ENCODE measurements around the gene WDFY2. TPM values are rescaled to one million over a fixed set of nuclear protein-coding genes. Genes with fewer than 3 reads are reported as not detected.

Gene WDFY2
- total and polyA plus RNA-seq, 2 of the 13 experiments (the other 11 are each of a cell fraction or from before 2014, with no cell fraction given): 22.6 to 27.0 TPM

DNA sequence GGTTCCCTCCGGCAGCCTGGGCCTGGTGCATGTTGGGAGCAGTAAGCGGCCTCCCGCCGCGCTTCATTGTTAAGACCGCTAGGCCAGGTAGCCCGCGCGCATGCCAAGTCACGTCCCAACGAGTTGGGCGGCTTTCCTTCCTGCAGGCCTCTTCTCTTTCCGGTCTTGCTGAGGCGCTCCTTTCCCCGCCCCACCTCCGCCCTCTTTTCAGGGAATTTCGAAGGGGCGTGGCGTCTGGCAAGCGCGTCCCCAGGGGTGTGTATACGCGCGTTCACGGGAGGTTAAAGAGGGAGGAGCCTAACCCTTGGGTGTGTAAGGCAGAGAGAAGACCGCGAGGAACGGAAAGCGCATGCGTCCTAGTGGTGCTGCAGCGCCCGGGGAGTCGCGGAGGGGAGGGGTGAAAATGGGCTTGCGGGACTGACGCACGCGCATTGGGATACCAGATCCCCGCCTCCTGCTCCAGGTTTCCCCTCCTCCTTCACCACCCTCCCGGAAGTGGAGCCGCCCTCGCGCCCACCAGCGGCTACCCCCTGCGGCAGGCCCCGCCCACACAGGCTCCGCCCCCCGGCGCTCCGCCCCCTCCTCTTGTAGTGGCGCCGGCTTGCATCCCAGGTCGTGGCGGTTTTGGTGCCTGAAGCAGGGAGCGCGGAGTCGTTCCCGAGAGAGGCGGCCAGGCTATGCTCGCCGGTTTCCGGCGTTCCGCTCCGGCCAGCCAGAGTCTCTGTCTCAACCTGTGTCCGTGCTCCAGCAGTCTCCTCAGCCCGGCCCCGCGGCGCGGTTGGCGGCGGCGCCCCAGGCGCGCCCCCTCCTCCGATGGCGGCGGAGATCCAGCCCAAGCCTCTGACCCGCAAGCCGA, at the start of gene WDFY2 (continued):
- TF ChIP-seq, protein P1, sequence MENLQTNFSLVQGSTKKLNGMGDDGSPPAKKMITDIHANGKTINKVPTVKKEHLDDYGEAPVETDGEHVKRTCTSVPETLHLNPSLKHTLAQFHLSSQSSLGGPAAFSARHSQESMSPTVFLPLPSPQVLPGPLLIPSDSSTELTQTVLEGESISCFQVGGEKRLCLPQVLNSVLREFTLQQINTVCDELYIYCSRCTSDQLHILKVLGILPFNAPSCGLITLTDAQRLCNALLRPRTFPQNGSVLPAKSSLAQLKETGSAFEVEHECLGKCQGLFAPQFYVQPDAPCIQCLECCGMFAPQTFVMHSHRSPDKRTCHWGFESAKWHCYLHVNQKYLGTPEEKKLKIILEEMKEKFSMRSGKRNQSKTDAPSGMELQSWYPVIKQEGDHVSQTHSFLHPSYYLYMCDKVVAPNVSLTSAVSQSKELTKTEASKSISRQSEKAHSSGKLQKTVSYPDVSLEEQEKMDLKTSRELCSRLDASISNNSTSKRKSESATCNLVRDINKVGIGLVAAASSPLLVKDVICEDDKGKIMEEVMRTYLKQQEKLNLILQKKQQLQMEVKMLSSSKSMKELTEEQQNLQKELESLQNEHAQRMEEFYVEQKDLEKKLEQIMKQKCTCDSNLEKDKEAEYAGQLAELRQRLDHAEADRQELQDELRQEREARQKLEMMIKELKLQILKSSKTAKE (CRISPR knock-in tag; IDR thresholded peaks at IDR 0.05; ENCODE audit: borderline replicate concordance): no peak; the same call in 1 of the 2 replicates
- TF ChIP-seq XBP1 (CRISPR knock-in tag; IDR thresholded peaks at IDR 0.05): no peak
- TF ChIP-seq, protein P2, sequence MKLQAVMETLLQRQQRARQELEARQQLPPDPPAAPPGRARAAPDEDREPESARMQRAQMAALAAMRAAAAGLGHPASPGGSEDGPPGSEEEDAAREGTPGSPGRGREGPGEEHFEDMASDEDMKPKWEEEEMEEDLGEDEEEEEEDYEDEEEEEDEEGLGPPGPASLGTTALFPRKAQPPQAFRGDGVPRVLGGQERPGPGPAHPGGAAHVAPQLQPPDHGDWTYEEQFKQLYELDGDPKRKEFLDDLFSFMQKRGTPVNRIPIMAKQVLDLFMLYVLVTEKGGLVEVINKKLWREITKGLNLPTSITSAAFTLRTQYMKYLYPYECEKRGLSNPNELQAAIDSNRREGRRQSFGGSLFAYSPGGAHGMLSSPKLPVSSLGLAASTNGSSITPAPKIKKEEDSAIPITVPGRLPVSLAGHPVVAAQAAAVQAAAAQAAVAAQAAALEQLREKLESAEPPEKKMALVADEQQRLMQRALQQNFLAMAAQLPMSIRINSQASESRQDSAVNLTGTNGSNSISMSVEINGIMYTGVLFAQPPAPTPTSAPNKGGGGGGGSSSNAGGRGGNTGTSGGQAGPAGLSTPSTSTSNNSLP (IDR thresholded peaks at IDR 0.05; ENCODE audit: low read depth, low read length): no peak
- TF ChIP-seq MAF1 (CRISPR knock-in tag; IDR thresholded peaks at IDR 0.05; ENCODE audit: borderline replicate concordance): no peak; the same call in 1 of the 2 replicates
- TF ChIP-seq, protein P3, sequence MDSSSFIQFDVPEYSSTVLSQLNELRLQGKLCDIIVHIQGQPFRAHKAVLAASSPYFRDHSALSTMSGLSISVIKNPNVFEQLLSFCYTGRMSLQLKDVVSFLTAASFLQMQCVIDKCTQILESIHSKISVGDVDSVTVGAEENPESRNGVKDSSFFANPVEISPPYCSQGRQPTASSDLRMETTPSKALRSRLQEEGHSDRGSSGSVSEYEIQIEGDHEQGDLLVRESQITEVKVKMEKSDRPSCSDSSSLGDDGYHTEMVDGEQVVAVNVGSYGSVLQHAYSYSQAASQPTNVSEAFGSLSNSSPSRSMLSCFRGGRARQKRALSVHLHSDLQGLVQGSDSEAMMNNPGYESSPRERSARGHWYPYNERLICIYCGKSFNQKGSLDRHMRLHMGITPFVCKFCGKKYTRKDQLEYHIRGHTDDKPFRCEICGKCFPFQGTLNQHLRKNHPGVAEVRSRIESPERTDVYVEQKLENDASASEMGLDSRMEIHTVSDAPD (CRISPR knock-in tag; IDR thresholded peaks at IDR 0.05): no peak; the same call in 1 of the 2 replicates
- TF ChIP-seq, protein P4, sequence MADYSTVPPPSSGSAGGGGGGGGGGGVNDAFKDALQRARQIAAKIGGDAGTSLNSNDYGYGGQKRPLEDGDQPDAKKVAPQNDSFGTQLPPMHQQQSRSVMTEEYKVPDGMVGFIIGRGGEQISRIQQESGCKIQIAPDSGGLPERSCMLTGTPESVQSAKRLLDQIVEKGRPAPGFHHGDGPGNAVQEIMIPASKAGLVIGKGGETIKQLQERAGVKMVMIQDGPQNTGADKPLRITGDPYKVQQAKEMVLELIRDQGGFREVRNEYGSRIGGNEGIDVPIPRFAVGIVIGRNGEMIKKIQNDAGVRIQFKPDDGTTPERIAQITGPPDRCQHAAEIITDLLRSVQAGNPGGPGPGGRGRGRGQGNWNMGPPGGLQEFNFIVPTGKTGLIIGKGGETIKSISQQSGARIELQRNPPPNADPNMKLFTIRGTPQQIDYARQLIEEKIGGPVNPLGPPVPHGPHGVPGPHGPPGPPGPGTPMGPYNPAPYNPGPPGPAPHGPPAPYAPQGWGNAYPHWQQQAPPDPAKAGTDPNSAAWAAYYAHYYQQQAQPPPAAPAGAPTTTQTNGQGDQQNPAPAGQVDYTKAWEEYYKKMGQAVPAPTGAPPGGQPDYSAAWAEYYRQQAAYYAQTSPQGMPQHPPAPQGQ (CRISPR knock-in tag; IDR thresholded peaks at IDR 0.05; ENCODE audit: borderline replicate concordance): no peak
- TF ChIP-seq DNMT3B (CRISPR knock-in tag; conservative IDR thresholded peaks at IDR 0.05): no peak; the same call in 1 of the 2 replicates
- TF ChIP-seq ZNF652 (CRISPR knock-in tag; IDR thresholded peaks at IDR 0.05; ENCODE audit: borderline replicate concordance, low read depth): 0 out of 2 replicates have a peak, but pooled peaks have one; percentile 10
- TF ChIP-seq, protein P5, sequence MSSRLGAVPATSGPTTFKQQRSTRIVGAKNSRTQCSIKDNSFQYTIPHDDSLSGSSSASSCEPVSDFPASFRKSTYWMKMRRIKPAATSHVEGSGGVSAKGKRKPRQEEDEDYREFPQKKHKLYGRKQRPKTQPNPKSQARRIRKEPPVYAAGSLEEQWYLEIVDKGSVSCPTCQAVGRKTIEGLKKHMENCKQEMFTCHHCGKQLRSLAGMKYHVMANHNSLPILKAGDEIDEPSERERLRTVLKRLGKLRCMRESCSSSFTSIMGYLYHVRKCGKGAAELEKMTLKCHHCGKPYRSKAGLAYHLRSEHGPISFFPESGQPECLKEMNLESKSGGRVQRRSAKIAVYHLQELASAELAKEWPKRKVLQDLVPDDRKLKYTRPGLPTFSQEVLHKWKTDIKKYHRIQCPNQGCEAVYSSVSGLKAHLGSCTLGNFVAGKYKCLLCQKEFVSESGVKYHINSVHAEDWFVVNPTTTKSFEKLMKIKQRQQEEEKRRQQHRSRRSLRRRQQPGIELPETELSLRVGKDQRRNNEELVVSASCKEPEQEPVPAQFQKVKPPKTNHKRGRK (CRISPR knock-in tag; IDR thresholded peaks at IDR 0.05): no peak
- peak; percentile 60; the same call in 1 of the 2 replicates for TF ChIP-seq SSRP1 (CRISPR knock-in tag; IDR thresholded peaks at IDR 0.05)
- TF ChIP-seq NBN (conservative IDR thresholded peaks at IDR 0.05): no peak
- TF ChIP-seq SP140L (CRISPR knock-in tag; IDR thresholded peaks at IDR 0.05; ENCODE audit: borderline replicate concordance): no peak
- TF ChIP-seq, protein P6, sequence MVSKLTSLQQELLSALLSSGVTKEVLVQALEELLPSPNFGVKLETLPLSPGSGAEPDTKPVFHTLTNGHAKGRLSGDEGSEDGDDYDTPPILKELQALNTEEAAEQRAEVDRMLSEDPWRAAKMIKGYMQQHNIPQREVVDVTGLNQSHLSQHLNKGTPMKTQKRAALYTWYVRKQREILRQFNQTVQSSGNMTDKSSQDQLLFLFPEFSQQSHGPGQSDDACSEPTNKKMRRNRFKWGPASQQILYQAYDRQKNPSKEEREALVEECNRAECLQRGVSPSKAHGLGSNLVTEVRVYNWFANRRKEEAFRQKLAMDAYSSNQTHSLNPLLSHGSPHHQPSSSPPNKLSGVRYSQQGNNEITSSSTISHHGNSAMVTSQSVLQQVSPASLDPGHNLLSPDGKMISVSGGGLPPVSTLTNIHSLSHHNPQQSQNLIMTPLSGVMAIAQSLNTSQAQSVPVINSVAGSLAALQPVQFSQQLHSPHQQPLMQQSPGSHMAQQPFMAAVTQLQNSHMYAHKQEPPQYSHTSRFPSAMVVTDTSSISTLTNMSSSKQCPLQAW (CRISPR knock-in tag; IDR thresholded peaks at IDR 0.05): no peak; the same call in none of the 2 replicates
- no peak for TF ChIP-seq ZNF234 (CRISPR knock-in tag; conservative IDR thresholded peaks at IDR 0.05)
- TF ChIP-seq ZNF607 (CRISPR knock-in tag; IDR thresholded peaks at IDR 0.05; ENCODE audit: borderline replicate concordance): peak; percentile 51; the same call in 1 of the 2 replicates
- no peak for TF ChIP-seq MAFG (CRISPR knock-in tag; IDR thresholded peaks at IDR 0.05)
- TF ChIP-seq FOSL1 (CRISPR knock-in tag; IDR thresholded peaks at IDR 0.05; ENCODE audit: borderline replicate concordance): no peak

All from HepG2 (cell line).